ENCODE results near the gene TET3.

The TET3 gene

GRCh38 chr2:74031221-74031620 lies 46.5 kb downstream of the TET3 start:
- no peak for DNase-seq (ENCODE audit: low read depth, low spot score)

GRCh38 chr2:74031959-74032287 lies 47.2 kb downstream of the TET3 start:
- DNase-seq (ENCODE audit: low read depth, low spot score), result no peak

DNA sequence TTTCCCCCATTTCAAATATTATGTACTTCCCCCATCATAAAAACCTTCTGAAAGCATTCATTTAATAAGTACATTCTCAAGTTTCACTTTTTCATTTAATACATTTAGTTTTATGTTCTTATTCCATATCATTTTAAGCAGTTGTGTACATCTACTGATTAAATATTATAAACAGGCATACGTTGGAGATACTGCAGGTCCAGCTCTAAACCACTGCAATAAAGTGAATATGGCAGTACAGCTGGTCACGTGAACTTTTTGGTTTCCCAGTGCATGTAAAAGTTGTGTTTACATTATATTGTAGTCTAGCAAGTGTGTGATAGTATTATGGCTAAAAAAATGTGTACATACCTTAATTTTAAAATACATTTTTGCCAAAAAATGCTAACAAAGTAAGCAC lies 48.7 kb downstream of the TET3 start:
- no peak for DNase-seq (ENCODE audit: low read depth, low spot score)

Data from iPS DF 19.7 (cell line).